HG02610 (cell line): Measurements from ENCODE around the gene C1QTNF5.

Experiments used
- ATAC-seq: cut with Tn5 transposase; IDR thresholded peaks from one replicate; pipeline ENCODE4 v1.9.1; 2021; ENCODE audit warnings: mild to moderate bottlenecking, moderate library complexity; ENCODE audit not compliant: unreplicated experiment

Gene C1QTNF5

GRCh38 chr11:119373059-119373920, 32.6 kb upstream of the C1QTNF5 start:
- no peak for ATAC-seq

GRCh38 chr11:119372260-119373058, 31.8 kb upstream of the C1QTNF5 start:
- no peak for ATAC-seq

- ATAC-seq, result no peak
Observed at GRCh38 chr11:119371778-119372182, 31.1 kb upstream of the C1QTNF5 start.

GRCh38 chr11:119371067-119371601, 30.5 kb upstream of the C1QTNF5 start:
- no peak for ATAC-seq

- ATAC-seq, result no peak
Observed at GRCh38 chr11:119370486-119371046, 29.9 kb upstream of the C1QTNF5 start.

GRCh38 chr11:119369132-119369925, 28.6 kb upstream of the C1QTNF5 start:
- no peak for ATAC-seq

- ATAC-seq, result no peak
Observed at GRCh38 chr11:119368121-119369034, 27.7 kb upstream of the C1QTNF5 start.

- no peak for ATAC-seq
Observed at GRCh38 chr11:119367661-119368120, 27.0 kb upstream of the C1QTNF5 start.

- ATAC-seq, result no peak
Observed at GRCh38 chr11:119366690-119367620, 26.3 kb upstream of the C1QTNF5 start.

- ATAC-seq, result no peak
Observed at GRCh38 chr11:119365071-119365591, 24.4 kb upstream of the C1QTNF5 start.

GRCh38 chr11:119363851-119364590, 23.3 kb upstream of the C1QTNF5 start:
- no peak for ATAC-seq

GRCh38 chr11:119363081-119363850, 22.6 kb upstream of the C1QTNF5 start:
- ATAC-seq, result no peak

- no peak for ATAC-seq
Observed at GRCh38 chr11:119362741-119363080, 22.0 kb upstream of the C1QTNF5 start.

- ATAC-seq, result no peak
Observed at GRCh38 chr11:119361941-119362725, 21.4 kb upstream of the C1QTNF5 start.

GRCh38 chr11:119361056-119361787, 20.5 kb upstream of the C1QTNF5 start:
- ATAC-seq, result no peak
